Iris pigment epithelial cell (primary cell): ENCODE results near the gene DUOX2.
A peak's percentile ranks its signal among the peaks of the same experiment; 100 is the strongest.
"Not testable (repeated sequence)": the region's sequence is repeated elsewhere in the genome, so short reads cannot be mapped to it uniquely, and the experiment has no call there.

Experiments used
- DNase-seq: peaks from one replicate; pipeline ENCODE4 v3.0.0-alpha.2; 2011; ENCODE audit warnings: low read depth

Gene DUOX2

GRCh38 chr15:45073602-45074001, 40.4 kb downstream of the DUOX2 start:
- not testable (repeated sequence) for DNase-seq

- DNase-seq: not testable (repeated sequence)
Measured at GRCh38 chr15:45069942-45070360, 44.0 kb downstream of the DUOX2 start.

GRCh38 chr15:45064386-45064785, 49.6 kb downstream of the DUOX2 start:
- DNase-seq: peak; percentile 69

- not testable (repeated sequence) for DNase-seq
Measured at GRCh38 chr15:45062301-45062700, 51.7 kb downstream of the DUOX2 start.

- DNase-seq: not testable (repeated sequence)
Measured at GRCh38 chr15:45058690-45059675, 55.0 kb downstream of the DUOX2 start.

GRCh38 chr15:45052676-45053075, 61.3 kb downstream of the DUOX2 start:
- DNase-seq: not testable (repeated sequence)

GRCh38 chr15:45050587-45050986, 63.4 kb downstream of the DUOX2 start:
- no peak for DNase-seq

GRCh38 chr15:45048794-45049631, 65.0 kb downstream of the DUOX2 start:
- peak; percentile 21 for DNase-seq

GRCh38 chr15:45048449-45048793, 65.6 kb downstream of the DUOX2 start:
- not testable (repeated sequence) for DNase-seq

GRCh38 chr15:45044270-45044669, 69.7 kb downstream of the DUOX2 start:
- not testable (repeated sequence) for DNase-seq

- DNase-seq: not testable (repeated sequence)
Measured at GRCh38 chr15:45042859-45043258, 71.1 kb downstream of the DUOX2 start.
